GM18508 (cell line): ENCODE data around the gene RPTN.

Experiments
- ATAC-seq: cut with Tn5 transposase; IDR thresholded peaks from one replicate; pipeline ENCODE4 v1.9.1; 2021; ENCODE audit warnings: moderate number of reproducible peaks; ENCODE audit not compliant: insufficient read depth, unreplicated experiment

Gene RPTN

DNA sequence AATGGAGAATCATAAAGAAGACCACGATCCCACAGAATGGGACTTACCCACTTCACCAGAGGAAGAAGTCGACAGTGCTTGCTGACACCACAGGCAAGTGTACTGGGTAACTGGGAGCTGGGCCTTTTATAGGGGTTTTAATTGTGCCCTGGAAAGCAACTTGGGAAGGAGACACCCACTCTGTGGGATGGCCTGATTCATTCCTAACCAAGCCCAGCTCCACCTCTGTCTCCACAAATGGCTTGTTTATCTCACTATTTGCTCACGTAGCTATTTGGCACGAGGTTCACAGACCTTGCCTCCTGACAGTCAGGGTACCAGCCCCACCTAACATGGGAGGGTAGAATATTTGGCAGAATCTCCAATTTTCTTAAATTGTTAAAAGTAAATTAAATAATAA lies 43.7 kb downstream of the RPTN start, which contains the start of gene TCHH:
Gene TCHH (minus strand): TSS at position 101 of the 400 bp plus-strand sequence. CDS start 1,364 bp downstream, outside the sequence.
- no peak for ATAC-seq

DNA sequence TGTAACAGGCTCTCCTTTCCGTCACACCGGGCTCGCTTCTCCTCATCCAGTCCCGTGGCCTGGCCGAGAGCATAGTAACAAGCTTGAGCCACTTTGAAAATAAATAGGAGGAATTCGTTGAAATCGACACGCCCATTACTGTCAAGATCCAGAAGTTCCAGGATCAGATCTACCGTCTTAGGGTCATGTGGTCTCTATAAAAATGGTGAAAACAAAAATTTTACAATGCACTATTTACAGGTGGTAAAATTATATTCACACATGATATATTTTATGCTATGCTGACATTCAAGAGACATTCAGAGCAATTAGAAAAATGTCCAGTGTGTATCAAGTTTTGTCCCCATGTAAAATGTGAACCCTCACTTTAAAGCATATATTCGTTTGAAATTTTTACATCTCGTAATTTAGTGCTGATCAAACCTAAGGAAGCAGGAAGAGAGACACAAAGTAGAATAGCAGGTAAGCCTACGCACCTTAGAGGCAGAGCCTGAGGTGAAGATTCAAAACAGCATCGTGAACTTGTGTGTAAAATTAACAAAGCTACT lies 46.1 kb downstream of the RPTN start:
- no peak for ATAC-seq

DNA sequence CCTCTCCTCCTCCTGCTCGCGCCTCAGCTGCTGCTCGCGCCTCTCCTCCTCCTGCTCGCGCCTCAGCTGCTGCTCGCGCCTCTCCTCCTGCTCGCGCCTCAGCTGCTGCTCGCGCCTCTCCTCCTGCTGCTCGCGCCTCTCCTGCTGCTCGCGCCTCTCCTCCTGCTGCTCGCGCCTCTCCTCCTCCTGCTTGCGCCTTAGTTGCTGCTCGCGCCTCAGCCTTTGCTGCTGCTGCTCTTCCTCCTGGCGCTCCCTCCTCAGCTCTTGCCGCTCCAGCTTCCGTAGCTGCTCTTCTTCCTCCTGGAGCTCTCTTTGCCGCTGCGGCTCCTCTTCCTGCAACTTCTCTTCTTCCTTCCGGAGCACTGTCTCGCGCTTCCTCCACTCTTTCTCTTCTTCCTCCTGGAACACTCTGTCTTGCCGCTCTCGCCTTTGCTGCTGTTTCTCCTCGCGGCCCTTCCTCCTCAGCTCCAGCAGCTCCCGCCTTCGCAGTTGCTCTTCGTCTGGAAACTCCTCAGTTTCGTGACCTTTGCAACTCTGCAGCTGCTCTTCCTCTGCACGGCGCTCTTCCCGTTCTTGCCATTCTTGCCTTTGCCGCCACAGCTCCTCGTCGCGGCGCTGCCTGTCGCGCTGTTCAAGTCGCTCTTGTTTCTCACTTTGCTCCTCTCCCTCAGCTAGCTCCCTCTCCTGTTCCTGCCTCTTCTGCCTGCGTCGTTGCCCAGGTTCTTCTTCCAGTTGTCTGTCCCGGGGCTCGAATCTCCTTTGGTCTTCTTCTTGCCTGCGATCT lies 46.7 kb downstream of the RPTN start:
- no peak for ATAC-seq

DNA sequence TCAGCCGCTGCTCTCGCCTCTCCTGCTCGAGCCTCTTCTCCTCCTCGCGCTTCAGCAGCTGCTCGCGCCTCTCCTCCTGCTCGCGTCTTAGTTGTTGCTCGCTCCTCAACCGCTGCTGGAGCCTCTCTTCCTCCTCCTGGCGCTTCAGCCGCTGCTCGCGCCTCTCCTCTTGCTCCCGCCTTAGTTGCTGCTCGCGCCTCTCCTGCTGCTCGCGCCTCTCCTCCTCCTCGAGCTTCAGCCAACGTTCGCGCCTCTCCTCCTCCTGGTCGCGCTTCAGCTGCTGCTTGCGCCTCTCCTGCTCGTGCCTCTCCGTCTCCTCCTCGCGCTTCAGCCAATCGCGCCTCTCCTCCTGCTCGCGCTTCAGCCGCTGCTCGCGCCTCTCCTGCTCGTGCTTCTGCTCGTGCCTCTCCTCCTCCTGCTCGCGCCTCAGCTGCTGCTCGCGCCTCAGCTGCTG lies 47.5 kb downstream of the RPTN start:
- no peak for ATAC-seq

DNA sequence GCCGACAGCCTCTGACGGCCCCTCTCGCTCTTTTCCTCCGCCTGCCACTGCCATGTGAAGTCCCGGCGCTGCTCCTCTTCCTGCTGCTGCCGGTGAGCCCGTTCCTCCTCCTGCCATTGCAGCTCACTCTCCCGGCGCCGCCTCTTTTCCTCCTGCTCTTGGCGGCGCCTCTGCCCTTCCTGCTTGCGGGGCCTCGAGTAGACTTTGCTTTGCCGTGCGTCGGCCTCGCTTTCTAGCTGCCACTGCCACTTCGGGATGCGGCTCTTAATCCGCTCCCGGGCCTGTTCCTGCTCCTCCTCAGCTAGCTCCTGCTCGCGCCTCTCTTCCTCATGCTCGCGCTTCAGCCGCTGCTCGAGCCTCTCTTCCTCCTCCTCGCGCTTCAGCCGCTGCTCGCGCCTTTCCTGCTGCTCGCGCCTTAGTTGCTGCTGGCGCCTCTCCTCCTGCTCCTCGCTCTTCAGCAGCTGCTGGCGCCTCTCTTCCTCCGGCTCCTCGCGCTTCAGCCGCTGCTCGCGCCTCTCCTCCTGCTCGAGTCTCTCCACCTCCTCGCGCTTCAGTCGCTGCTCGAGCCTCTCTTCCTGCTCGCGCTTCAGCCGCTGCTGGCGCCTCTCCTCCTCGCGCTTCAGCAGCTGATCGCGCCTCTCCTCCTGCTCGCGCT lies 48.0 kb downstream of the RPTN start:
- ATAC-seq: no peak

DNA sequence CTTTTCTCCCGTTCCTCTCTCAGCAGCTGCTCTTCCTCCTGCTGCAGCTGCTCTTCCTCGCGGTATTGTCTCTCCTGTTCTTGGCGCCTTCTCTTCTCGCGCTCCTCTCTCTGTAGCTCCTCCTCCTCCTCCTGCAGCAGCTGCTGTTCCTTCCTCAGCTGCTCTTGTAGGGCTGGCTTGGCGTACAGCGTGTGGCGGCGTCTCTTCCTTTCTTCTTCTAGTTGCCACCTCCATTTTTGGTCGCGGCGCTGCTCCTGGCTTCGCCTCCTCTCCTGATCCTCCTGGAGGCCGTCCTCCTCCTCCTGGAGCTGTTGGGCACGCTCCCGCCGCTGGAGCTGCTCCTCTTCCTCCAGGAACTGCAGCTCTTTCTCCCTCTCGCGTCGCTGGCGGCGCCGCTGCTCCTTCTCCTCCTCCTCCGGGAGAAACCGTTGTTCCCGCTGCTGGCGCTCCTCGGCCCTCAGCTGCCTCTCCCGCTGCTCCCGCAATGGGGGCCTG lies 48.6 kb downstream of the RPTN start:
- ATAC-seq: no peak

DNA sequence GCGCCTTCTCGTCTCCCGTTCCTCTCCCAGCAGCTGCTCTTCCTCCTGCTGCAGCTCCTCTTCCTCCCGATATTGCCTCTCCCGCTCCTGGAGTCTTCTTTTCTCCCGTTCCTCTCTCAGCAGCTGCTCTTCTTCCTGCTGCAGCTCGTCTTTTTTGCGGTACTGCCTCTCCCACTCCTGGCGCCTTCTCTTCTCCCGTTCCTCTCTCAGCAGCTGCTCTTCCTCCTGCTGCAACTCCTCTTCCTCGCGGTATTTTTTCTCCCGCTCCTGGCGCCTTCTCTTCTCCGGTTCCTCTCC lies 49.1 kb downstream of the RPTN start:
- ATAC-seq: no peak

DNA sequence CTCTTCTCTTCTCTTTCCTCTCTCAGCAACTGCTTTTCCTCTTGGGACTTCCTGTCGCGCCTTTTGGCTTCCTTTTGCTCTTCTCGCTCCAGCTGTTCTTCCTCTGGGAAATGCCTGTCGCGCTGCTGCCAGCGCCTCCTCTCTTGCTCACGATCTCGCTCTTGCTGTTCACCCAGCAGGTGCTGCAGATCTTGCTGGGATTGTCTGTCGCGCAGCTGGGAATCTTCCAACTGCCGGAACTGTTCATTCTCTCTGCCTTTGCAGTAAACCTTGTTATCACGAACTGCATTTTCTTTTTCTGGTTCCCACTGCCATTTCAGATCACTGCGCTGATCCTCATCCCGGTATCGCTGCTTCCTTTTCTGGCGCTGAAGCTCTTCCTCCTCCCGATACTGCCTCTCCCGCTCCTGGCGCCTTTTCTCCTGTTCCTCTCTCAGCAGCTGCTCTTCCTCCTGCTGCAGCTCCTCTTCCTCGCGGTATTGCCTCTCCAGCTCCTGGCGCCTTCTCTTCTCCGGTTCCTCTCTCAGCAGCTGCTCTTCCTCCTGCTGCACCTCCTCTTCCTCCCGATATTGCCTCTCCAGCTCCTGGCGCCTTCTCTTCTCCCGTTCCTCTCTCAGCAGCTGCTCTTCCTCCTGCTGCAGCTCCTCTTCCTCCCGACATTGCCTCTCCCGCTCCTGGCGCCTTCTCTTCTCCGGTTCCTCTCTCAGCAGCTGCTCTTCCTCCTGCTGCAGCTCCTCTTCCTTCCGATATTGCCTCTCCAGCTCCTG lies 49.6 kb downstream of the RPTN start:
- ATAC-seq: no peak

DNA sequence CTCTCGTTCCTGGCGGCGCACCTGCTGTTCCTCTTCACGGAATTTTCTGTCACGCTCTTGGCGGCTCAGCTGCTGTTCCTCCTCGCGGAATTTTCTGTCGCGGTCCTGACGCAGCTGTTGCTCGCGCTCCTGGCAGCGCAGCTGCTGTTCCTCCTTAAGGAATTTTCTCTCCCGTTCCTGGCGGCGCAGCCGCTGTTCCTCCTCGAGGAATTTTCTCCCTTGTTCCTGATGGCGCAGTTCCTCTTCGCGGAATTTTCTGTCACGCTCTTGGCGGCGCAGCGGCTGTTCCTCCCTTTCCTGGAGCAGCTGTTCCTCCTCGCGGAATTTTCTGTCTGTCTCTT lies 50.2 kb downstream of the RPTN start:
- ATAC-seq: no peak

DNA sequence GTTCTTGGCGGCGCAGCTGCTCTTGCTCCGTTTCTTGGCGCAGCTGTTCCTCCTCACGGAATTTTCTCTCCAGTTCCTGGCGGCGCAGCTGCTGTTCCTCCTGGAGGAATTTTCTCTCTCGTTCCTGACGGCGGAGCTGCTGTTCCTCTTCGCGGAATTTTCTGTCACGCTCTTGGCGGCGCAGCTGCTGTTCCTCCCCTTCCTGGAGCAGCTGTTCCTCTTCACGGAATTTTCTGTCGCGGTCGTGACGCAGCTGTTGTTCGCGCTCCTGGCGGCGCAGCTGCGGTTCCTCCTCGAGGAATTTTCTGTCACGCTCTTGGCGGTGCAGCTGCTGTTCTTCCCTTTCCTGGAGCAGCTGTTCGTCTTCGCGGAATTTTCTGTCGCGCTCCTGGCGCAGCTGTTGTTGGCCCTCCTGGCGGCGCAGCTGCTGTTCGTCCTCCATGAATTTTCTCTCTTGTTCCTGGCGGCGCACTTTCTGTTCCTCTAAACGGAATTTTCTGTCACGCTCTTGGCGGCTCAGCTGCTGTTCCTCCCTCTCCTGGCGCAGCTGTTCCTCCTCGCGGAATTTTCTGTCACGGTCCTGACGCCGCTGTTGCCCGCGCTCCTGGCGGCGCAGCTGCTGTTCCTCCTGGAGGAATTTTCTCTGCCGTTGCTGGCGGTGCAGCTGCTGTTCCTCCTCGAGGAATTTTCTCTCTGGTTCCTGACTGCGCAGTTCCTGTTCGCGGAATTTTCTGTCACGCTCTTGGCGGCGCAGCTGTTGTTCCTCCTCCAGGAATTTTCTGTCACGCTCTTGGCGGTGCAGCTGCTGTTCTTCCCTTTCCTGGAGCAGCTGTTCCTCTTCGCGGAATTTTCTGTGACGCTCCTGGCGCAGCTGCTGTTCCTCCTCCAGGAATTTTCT lies 50.8 kb downstream of the RPTN start:
- no peak for ATAC-seq

DNA sequence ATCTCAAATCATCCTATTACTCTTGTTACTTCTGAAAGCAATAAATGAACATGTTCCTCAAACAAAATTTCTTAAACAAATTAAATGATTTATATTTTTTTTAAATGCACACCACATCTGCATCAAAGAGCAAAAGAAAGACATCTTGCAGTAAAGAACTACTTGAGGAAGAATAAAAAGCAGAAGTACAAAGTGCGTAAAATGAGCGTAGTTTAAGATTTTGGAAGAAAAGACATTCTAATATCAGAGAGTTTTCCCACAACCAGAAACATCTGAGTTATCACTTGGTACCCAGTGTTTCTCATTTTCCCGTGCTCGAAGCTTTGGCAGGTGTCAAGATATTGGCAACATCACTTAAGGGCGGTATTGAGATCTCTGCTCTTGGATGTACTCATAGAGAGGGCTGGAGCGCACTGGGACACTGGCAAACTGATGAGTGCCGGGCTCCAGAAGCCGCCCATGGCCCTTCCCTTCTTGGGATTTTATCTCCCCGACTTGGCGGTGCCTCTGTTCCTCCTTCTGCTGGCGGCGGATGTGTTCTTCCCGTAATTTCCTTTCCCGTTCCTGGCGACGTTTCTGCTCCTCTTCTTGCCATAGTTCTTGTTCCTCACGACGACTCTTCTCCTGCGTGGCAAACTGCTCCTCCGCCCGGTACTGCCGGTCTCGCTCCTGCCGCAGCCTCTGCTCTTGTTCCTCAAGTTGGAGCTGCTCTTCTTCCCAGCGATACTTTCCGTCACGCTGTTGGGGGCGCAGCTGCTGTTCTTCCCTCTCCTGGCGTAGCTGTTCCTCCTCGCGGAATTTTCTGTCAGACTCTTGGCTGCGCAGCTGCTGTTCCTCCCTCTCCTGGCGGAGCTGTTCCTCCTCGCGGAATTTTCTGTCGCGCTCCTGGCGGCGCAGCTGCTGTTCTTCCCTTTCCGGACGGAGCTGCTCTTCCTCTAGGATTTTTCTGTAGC lies 51.7 kb downstream of the RPTN start:
- no peak for ATAC-seq

DNA sequence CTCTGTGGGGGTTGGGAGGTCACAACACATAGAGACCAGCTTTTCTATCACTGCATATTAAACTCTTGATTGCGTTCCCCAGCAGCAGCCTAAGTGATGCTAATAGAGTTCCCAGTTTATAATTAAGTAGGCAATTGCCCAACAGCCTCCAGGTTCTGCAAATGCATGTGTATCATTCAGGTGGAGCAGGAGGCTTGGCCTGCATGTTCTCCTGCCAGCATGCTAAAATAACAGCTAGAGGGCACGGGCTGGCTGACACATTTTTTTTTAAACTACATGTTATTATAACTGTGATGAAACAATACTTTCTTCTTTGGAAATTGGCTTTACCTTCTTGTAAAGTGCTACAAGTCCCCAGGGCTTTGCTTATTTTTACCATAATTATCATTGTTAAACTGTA lies 54.2 kb downstream of the RPTN start:
- ATAC-seq: no peak
